Body of pancreas (tissue), 4 donors: ENCODE data around the gene NCAPD2.

Experiments
- POLR2A ChIP-seq, 3 donors: fragments of 450-650 bp; IDR thresholded peaks; one replicate each; pipeline ENCODE4 v1.6.1; 2016; ENCODE audit warnings: antibody characterized with exemption in 3 of 3, mild to moderate bottlenecking in 2 of 3
- TF ChIP-seq, protein P1 (sequence below), 7 experiments: fragments of 450-650 bp in 4 of 7; fragments of 200-600 bp in 3 of 7; sonication (generic) in 3 of 7; IDR thresholded peaks; one replicate each; pipeline ENCODE4 v1.5.1; 2016 to 2019; ENCODE audit warnings: antibody characterized with exemption in 7 of 7

DNA sequence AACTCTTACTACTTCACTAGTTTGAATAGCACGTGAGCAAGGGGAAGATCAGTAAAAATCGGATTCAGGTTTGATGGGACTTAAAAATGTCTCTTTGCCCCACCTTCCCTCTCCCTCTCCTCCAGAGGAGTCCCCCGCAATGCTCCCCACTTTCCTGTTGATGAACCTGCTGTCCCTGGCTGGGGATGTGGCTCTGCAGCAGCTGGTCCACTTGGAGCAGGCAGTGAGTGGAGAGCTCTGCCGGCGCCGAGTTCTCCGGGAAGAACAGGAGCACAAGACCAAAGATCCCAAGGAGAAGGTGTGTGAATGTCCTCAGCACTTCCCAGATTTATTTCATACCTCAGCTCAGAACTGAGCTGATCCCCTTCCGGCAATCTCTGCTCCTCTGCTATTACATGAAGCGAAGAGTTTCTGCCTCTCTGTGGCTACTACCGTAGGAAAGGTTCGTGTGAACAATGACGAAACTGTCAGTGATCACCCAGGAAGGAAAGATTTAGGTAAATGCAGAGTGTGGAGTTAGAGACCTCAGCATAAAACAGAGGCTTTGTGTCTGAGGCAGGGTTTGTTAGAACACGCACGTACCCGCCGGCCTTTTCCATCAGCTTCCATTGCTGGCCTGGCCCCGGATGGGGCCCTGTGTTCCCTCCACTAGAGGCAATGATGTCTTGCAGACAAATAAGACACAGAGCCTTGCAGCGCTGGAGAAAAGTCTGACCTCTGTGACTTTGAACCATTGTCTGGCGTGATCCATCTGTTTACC lies 33.0 kb downstream of the NCAPD2 start:
- TF ChIP-seq, protein P1, sequence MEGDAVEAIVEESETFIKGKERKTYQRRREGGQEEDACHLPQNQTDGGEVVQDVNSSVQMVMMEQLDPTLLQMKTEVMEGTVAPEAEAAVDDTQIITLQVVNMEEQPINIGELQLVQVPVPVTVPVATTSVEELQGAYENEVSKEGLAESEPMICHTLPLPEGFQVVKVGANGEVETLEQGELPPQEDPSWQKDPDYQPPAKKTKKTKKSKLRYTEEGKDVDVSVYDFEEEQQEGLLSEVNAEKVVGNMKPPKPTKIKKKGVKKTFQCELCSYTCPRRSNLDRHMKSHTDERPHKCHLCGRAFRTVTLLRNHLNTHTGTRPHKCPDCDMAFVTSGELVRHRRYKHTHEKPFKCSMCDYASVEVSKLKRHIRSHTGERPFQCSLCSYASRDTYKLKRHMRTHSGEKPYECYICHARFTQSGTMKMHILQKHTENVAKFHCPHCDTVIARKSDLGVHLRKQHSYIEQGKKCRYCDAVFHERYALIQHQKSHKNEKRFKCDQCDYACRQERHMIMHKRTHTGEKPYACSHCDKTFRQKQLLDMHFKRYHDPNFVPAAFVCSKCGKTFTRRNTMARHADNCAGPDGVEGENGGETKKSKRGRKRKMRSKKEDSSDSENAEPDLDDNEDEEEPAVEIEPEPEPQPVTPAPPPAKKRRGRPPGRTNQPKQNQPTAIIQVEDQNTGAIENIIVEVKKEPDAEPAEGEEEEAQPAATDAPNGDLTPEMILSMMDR (IDR thresholded peaks at IDR 0.05) = no peak
- TF ChIP-seq POLR2A (IDR thresholded peaks at IDR 0.05) = no peak
